GM19468 (cell line): ENCODE results near the gene TPI1.
"Not testable (repeated sequence)": the region's sequence is repeated elsewhere in the genome, so short reads cannot be mapped to it uniquely, and the experiment has no call there.

Experiments used
- ATAC-seq: cut with Tn5 transposase; IDR thresholded peaks from one replicate; pipeline ENCODE4 v1.9.1; 2021; ENCODE audit warnings: mild to moderate bottlenecking, moderate library complexity, moderate number of reproducible peaks; ENCODE audit not compliant: unreplicated experiment; ENCODE audit errors: extremely low read depth

Gene TPI1

GRCh38 chr12:6888360-6888759 lies 21.0 kb downstream of the TPI1 start:
- ATAC-seq: no peak

- not testable (repeated sequence) for ATAC-seq
Measured at GRCh38 chr12:6888794-6889193, 21.5 kb downstream of the TPI1 start.

GRCh38 chr12:6889775-6890573 lies 22.6 kb downstream of the TPI1 start:
- not testable (repeated sequence) for ATAC-seq

- peak; percentile 94 for ATAC-seq
Measured at GRCh38 chr12:6890789-6891645, 23.7 kb downstream of the TPI1 start.

- no peak for ATAC-seq
Measured at GRCh38 chr12:6891646-6892001, 24.3 kb downstream of the TPI1 start.

GRCh38 chr12:6892683-6893082 lies 25.4 kb downstream of the TPI1 start:
- ATAC-seq: not testable (repeated sequence)

- no peak for ATAC-seq
Measured at GRCh38 chr12:6894321-6894720, 27.0 kb downstream of the TPI1 start.

GRCh38 chr12:6896846-6897435 lies 29.6 kb downstream of the TPI1 start:
- no peak for ATAC-seq

GRCh38 chr12:6899427-6899826 lies 32.1 kb downstream of the TPI1 start:
- ATAC-seq: no peak

- ATAC-seq: no peak
Measured at GRCh38 chr12:6899837-6900519, 32.6 kb downstream of the TPI1 start.

GRCh38 chr12:6902448-6902847 lies 35.1 kb downstream of the TPI1 start:
- ATAC-seq: no peak

GRCh38 chr12:6903722-6904121 lies 36.4 kb downstream of the TPI1 start:
- ATAC-seq: no peak

GRCh38 chr12:6904280-6905276 lies 37.2 kb downstream of the TPI1 start, which contains the start of gene LRRC23:
TSS of gene LRRC23 (plus strand) at chr12:6904822. CDS start at chr12:6905634, 812 bp downstream.
- peak; percentile 54 for ATAC-seq

GRCh38 chr12:6905414-6906040 lies 38.2 kb downstream of the TPI1 start:
- ATAC-seq: no peak

GRCh38 chr12:6908141-6908540 lies 40.8 kb downstream of the TPI1 start:
- ATAC-seq: not testable (repeated sequence)

- ATAC-seq: no peak
Measured at GRCh38 chr12:6909421-6910145, 42.3 kb downstream of the TPI1 start.

GRCh38 chr12:6912164-6912935 lies 45.0 kb downstream of the TPI1 start:
- no peak for ATAC-seq
